ENCODE data around the gene GORAB. TPM values are rescaled to one million over a fixed set of nuclear protein-coding genes. Genes with fewer than 3 reads are reported as not detected.

GORAB gene
- total RNA-seq, 1 donor from 2014 or later: 13.9 TPM

- no peak for TF ChIP-seq CTCF (IDR thresholded peaks at IDR 0.05)
- intact Hi-C loops (cut with DNase I): no loop called here
- H3K4me1 ChIP-seq: peaks cover 21% of the 10 kb centered on the region
- H3K27me3 ChIP-seq: no peaks in the 10 kb centered on the region
- H3K27ac ChIP-seq: peak overlapping the region; percentile 83
- DNase-seq (peak; percentile 57), ATAC-seq (peak; percentile 87)
- H3K36me3 ChIP-seq: no peaks in the 10 kb centered on the region
- H3K9me3 ChIP-seq: peaks cover 9% of the 10 kb centered on the region
- H3K4me3 ChIP-seq: no peak overlapping the region
Measured at GRCh38 chr1:170562646-170563338, 30.8 kb downstream of the GORAB start.

- Histone ChIP-seq H3K4me1 (peaks cover 20% of the 10 kb centered on the region), H3K9me3 (no peaks in the 10 kb centered on the region), H3K27ac (no peak overlapping the region), H3K36me3 (no peaks in the 10 kb centered on the region), H3K4me3 (no peak overlapping the region), H3K27me3 (no peaks in the 10 kb centered on the region)
- ATAC-seq: no peak
- DNase-seq: no peak
- no peak for TF ChIP-seq CTCF (IDR thresholded peaks at IDR 0.05)
- intact Hi-C loops (cut with DNase I): no loop called here
Measured at GRCh38 chr1:170567214-170567613, 35.2 kb downstream of the GORAB start.

GRCh38 chr1:170568197-170568596, 36.2 kb downstream of the GORAB start:
- ATAC-seq: no peak
- Histone ChIP-seq H3K4me3 (no peak overlapping the region), H3K36me3 (no peaks in the 10 kb centered on the region), H3K27me3 (no peaks in the 10 kb centered on the region), H3K9me3 (no peaks in the 10 kb centered on the region), H3K4me1 (peaks cover 12% of the 10 kb centered on the region), H3K27ac (no peak overlapping the region)
- TF ChIP-seq CTCF (IDR thresholded peaks at IDR 0.05): no peak
- intact Hi-C loops (cut with DNase I): no loop called here
- DNase-seq: no peak

GRCh38 chr1:170576980-170577379, 45.0 kb downstream of the GORAB start:
- DNase-seq (no peak), ATAC-seq (no peak)
- no peaks in the 10 kb centered on the region for H3K9me3 ChIP-seq
- H3K4me1 ChIP-seq: no peaks in the 10 kb centered on the region
- H3K4me3 ChIP-seq: no peak overlapping the region
- intact Hi-C loops (cut with DNase I): no loop called here
- H3K27ac ChIP-seq: no peak overlapping the region
- H3K36me3 ChIP-seq: no peaks in the 10 kb centered on the region
- no peaks in the 10 kb centered on the region for H3K27me3 ChIP-seq
- no peak for TF ChIP-seq CTCF (IDR thresholded peaks at IDR 0.05)

- DNase-seq (no peak), ATAC-seq (no peak)
- no peaks in the 10 kb centered on the region for H3K27me3 ChIP-seq
- H3K4me1 ChIP-seq: no peaks in the 10 kb centered on the region
- H3K4me3 ChIP-seq: no peak overlapping the region
- TF ChIP-seq CTCF (IDR thresholded peaks at IDR 0.05): no peak
- no peaks in the 10 kb centered on the region for H3K9me3 ChIP-seq
- H3K27ac ChIP-seq: no peak overlapping the region
- intact Hi-C loops (cut with DNase I): no loop called here
- no peaks in the 10 kb centered on the region for H3K36me3 ChIP-seq
Measured at GRCh38 chr1:170578359-170578758, 46.4 kb downstream of the GORAB start.
